ENCODE data around the gene HAPSTR1.

DNA sequence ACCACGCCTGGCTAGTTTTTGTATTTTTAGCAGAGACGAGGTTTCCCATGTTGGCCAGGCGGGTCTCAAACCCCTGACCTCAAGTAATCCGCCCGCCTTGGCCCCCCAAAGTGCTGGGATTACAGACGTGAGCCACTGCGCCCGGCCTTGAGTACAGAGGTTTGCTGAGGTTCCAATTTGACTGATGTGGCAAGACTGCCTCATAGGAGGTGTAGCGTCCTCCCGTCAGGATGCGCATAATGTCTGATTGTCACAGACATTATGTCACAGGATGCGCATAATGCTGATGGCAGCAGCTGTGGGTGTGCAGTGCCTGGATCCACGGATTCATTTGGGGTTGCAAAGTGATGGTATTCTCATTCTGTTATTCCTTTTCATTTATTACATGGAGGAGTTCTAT, 45.2 kb downstream of the HAPSTR1 start:
- TF ChIP-seq, protein P1, sequence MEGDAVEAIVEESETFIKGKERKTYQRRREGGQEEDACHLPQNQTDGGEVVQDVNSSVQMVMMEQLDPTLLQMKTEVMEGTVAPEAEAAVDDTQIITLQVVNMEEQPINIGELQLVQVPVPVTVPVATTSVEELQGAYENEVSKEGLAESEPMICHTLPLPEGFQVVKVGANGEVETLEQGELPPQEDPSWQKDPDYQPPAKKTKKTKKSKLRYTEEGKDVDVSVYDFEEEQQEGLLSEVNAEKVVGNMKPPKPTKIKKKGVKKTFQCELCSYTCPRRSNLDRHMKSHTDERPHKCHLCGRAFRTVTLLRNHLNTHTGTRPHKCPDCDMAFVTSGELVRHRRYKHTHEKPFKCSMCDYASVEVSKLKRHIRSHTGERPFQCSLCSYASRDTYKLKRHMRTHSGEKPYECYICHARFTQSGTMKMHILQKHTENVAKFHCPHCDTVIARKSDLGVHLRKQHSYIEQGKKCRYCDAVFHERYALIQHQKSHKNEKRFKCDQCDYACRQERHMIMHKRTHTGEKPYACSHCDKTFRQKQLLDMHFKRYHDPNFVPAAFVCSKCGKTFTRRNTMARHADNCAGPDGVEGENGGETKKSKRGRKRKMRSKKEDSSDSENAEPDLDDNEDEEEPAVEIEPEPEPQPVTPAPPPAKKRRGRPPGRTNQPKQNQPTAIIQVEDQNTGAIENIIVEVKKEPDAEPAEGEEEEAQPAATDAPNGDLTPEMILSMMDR (conservative IDR thresholded peaks at IDR 0.05) = no peak
- no peak for TF ChIP-seq ZFX (IDR thresholded peaks at IDR 0.05)

Measured in C4-2B (cell line).